ENCODE data around the gene ADAM15.

ADAM15 gene

GRCh38 chr1:155012776-155013602, 38.1 kb upstream of the ADAM15 start:
- DNase-seq (ENCODE audit: low read depth in 2 of 2), result no peak

DNA sequence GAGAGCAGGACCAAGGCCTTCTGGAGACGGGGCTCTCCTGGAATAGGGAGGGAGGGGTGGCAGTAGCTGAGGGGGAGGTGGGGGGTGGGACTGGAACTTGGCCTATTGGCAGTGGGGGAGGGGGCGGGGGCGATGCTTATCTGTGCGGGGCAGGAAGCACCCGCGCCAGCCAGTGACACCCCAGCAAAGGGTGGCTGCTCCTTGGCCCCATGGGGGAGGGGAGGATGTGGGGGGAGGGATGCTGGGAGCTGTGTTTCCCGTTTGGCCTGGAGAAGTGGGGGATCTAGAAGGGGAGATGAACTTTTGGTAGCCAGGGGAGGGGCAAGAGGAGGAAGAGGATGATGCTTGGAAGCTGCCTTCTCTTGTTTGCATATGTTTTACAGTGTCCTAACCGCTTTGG, 37.5 kb upstream of the ADAM15 start:
- no peak for DNase-seq (ENCODE audit: low read depth in 2 of 2)

DNA sequence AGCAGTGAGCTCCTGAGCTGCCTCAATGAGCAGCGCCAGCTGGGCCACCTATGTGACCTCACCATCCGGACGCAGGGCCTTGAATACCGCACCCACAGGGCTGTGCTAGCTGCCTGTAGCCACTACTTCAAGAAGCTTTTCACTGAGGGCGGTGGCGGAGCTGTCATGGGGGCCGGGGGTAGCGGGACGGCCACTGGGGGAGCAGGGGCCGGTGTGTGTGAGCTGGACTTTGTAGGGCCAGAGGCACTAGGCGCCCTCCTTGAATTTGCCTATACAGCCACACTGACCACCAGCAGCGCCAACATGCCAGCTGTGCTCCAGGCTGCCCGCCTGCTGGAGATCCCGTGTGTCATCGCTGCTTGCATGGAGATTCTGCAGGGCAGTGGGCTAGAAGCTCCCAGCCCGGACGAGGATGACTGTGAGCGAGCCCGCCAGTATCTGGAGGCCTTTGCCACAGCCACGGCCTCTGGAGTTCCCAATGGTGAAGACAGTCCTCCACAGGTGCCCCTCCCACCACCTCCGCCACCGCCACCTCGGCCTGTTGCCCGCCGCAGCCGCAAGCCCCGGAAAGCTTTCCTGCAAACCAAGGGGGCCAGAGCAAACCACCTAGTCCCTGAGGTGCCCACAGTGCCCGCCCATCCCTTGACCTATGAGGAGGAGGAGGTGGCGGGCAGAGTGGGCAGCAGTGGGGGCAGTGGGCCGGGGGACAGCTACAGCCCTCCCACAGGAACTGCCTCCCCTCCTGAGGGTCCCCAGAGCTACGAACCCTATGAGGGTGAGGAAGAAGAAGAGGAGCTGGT, 36.2 kb upstream of the ADAM15 start:
- no peak for DNase-seq (ENCODE audit: low read depth in 2 of 2)

- DNase-seq (ENCODE audit: low read depth in 2 of 2), result no peak
These were observed 35.4 kb upstream of the ADAM15 start for GRCh38 chr1:155015527-155016230.

GRCh38 chr1:155016231-155016831, 34.8 kb upstream of the ADAM15 start:
- no peak for DNase-seq (ENCODE audit: low read depth in 2 of 2)

- peak; percentile 72 to 77 for DNase-seq (ENCODE audit: low read depth in 2 of 2)
These were observed 33.8 kb upstream of the ADAM15 start for GRCh38 chr1:155017041-155017945.

DNA sequence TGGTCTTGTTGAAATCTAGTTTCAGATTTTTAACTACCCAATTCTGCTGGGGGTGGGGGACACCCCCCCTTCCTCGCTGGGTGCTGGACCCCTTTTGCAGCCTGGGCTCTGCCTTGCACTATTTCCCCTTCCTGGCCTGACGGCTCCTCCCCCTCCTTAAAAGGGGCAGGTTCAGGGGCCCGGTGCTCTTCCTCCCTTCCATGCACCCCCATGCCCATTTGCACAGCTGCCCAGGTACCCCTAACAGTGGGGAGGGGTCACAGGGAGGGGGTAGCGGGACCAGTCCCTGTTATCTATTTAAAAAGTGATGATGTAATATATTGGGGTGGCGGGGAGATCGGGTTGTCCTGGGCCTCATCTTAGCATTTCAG, 33.2 kb upstream of the ADAM15 start:
- DNase-seq (ENCODE audit: low read depth in 2 of 2), result no peak

GRCh38 chr1:155018617-155019348, 32.3 kb upstream of the ADAM15 start:
- no peak for DNase-seq (ENCODE audit: low read depth in 2 of 2)

DNA sequence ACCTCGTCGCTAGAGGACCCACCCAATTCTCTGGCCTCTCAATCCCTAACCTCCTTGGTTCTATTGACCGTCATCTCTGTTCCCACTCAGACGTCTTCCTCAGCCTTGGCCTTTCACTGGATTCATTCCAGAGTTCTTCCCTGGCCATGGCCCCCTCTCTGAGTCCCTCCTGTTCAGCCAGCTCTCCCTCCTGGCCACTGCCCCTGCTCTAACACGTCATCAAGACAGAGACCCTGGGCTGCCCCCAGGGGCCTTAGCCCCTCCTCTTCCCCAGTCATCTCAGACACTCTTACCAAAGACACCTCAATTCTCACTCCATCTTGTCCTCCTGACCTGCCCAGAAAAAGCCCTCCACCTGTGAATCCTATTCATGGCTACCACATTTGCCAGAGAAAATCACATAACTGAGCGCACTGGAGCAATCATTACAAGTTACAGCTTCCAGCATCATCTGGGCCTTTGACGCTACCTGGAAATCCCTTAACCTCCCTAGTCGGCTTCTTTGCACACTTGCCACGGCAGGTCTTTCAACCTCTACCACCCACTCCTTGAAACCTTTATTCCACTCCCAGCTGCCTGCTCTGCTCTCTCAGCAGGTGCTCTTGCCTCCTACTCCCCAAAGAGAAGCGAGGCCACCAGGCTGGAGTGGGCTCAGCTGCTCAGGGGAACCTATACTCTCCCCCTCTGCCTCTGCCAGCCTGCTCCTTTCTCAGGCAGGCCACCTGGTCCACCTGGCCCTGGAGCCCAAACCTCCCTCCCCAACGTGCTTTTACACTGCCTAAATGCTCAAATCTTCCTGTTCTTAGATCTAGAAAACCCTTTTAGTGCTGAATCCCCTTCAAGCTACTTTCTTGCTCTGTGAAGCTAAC, 31.5 kb upstream of the ADAM15 start:
- DNase-seq (ENCODE audit: low read depth in 2 of 2), result no peak

- DNase-seq (ENCODE audit: low read depth in 2 of 2), result no peak
These were observed 28.8 kb upstream of the ADAM15 start for GRCh38 chr1:155022136-155022926.

DNA sequence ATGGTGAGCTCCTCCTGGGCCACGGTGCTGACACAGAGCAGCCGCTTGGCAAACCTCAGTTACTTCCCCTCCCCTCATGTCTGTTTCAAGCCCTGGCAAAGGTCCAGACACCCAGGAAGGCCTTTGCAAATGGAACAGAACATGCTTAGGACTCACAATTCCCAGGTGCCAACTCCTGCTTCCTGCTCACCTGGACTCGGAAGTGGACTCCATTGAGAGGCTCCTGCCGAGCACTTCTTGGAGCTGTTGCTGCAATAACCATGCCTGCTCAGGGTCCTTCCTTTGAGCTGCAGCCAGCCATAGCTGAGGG, 28.2 kb upstream of the ADAM15 start:
- no peak for DNase-seq (ENCODE audit: low read depth in 2 of 2)

DNA sequence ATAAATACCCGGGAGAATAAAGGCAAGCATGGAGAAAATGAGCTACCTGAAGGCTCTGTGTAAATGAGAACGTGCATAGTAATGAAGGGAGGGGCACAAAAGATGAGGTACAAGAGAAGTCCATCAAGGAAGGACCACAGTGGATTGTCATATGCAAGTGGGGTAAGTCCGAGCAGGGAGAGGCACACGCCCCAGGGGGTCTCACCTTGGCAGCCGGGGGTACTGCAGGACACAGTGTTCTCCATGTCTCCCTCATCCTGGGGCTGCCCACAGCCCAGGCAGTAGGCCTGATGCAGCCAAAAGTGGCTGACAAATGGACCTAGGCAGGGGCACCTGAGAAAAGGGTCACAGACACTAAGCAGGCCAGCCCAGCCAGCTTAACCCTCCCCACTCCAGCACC, 27.5 kb upstream of the ADAM15 start:
- DNase-seq (ENCODE audit: low read depth in 2 of 2), result no peak

- no peak for DNase-seq (ENCODE audit: low read depth in 2 of 2)
These were observed 26.8 kb upstream of the ADAM15 start for GRCh38 chr1:155024315-155024714.

- no peak for DNase-seq (ENCODE audit: low read depth in 2 of 2)
These were observed 25.0 kb upstream of the ADAM15 start for GRCh38 chr1:155026154-155026553.

DNA sequence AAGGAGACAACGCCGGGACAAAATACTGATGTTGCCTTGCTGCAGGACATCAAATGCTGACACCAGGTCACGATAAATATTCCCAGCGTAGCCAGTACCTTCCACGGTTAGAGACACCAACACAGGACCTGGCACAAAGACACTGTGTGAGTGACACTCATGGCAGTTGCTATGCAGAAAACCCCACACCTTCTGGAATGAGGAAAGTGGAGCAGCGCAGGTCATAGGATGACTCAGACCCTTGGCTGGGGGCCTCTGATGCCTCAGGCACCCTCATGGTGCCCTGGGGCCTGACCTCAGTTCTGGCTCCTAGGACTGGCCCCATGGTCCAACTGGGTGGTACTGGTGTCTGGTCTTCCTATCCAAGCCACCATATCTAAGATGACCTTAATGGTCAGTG, 24.5 kb upstream of the ADAM15 start:
- DNase-seq (ENCODE audit: low read depth in 2 of 2), result no peak

DNA sequence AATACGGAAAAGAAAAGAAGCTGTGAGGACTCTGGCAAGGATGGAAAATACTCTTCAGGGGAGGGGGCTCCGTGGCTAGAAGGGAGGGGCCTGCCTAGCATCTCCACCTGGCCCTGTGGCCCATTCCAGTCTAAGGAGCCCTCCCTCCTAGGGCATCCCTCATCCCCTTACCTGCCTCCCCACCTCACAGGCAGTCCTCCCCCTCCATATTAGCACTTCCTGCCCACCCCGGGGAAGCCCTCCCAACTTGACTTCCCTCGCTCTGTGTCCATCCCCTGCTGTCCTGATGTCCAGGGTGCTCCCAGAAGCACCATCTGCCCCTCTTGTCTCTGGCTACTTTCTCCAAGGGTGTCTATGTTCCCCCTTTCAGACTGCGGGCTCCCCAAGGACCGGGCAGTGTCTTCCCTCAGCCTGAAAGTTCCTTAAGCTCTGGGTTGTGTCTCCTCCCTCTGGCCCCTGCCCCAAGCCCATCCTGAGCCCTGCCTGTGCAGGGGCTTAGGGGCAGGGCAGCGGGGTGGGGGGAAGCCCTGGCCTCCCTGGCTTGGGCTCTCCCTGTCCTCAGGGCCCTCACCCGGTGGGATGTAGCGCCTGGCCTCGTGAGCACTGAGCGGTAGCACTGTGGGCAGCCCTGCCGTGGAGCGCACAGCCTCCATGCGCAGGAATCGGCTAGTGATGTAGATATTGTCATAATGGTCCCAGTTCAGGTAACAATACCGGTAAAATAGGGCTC, 21.4 kb upstream of the ADAM15 start:
- DNase-seq (ENCODE audit: low read depth in 2 of 2), result no peak

GRCh38 chr1:155030243-155030795, 20.8 kb upstream of the ADAM15 start:
- no peak for DNase-seq (ENCODE audit: low read depth in 2 of 2)

DNA sequence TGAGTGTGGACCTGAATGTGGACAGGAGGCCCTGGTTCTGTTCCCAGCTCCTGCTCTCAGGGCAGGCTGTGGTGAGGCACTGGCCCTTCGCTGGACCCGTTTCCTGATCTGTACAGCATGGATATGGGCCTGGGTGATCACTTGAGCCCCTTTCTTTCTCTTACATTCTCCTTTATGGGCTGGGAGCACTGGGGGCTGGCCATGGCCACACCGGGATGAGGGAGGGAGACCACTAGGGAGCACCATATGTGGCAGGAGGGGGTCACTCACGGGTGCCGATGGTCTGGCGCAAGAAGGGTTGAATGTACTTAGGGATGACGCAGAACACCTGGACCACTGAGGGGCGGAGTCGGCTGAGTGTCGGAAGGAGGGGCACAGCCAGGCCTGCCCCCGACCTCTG, 20.2 kb upstream of the ADAM15 start:
- no peak for DNase-seq (ENCODE audit: low read depth in 2 of 2)
